Measurements from ENCODE around the gene GRIPAP1.
"Not testable (repeated sequence)": the region's sequence is repeated elsewhere in the genome, so short reads cannot be mapped to it uniquely, and the experiment has no call there.

The GRIPAP1 gene

DNA sequence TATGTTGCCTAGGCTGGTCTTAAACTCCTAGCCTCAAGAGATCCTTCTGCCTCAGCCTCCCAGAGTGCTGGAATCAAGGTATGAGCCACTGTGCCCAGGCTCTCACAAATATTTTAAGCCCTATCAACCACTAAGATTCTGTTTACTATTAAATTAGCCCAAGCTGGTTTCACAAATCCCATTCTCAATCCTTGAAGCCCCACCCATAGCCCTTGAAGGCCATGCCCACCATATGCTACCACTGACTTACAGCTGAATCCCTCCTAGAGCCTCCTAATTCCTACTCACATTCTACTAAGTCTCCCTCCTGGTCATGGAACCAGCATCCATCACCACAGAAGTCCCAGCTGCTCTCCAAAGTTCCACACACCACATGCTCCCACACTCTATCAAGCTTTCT lies 9.7 kb downstream of the GRIPAP1 start:
- no peak for DNase-seq

DNA sequence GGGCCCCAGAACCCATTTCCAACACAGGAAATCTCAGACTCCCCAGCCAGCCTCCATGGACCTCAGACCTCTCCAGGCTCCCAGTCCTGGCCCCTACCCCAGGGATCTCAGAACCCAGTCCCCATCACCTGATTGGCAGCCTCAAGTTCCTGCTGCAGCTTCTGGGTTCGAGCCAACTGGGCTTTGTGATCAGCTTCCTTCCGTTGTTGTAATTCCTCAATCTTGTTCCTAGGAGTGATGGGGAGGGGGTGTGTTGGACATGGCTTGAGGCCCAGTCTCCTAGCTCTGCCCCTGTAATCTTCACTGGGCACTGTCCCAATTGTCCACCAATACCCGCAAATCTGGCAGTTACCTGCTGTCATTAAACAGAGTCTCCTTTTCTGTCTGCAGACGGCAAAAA lies 12.6 kb downstream of the GRIPAP1 start:
- DNase-seq = no peak

DNA sequence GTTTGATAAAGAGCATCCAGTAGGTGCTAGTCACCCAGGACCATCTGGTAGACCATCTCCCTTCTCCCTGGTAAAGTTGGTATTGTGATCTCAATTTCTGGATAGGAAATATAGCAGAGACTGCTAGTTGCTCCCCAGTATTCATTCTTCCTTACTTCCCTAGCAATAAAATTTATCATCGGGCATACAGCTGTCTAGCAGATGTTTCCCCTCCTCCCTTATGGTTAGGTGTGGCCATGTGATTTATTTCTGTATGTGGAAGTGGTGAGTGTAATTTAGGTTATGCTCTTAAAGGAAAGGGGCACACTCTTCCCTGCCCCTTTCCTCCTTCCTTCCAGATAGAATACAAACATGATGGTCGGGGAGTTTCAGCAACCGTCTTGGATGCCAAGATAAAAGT lies 18.2 kb downstream of the GRIPAP1 start:
- DNase-seq = no peak

DNA sequence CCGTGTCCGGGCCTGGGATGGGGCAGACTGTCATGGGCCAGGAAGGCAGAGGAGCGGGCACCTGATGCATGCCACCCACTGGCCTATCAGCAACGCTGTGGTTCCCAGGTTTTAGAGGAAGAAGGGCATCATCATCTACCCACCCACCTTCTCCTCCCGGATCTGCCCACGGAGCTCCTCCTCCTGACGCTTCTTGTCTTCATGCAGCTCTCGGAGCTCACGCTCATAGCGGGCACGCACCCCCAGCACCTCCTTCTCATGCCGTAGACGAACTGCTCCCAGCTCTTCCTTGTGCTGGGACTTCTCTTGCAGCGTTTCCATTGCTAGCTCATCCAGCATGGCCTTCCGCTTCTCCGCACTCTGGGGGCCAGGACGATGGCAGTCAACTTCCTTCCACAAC lies 19.0 kb downstream of the GRIPAP1 start:
- DNase-seq = no peak

DNA sequence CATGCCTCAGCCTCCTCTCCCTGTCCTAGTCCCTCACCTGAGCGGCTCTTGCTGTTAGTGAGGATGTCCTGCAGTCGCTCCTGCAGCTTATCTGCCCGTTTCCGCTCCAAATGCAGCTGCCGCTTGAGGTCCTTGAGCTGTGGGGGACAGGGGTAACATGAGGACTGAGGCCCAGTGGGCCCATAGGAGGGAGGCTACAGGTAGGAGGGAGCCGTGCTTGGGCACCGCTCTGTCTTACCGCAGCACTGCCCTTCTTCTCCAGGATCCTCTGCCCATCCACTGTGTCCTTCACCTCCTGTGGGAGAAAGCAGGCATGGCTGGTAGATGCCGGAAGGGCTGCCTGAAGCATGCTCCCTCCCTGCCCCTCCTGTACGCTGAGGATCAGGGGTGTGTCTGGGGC lies 20.9 kb downstream of the GRIPAP1 start:
- DNase-seq = no peak

DNA sequence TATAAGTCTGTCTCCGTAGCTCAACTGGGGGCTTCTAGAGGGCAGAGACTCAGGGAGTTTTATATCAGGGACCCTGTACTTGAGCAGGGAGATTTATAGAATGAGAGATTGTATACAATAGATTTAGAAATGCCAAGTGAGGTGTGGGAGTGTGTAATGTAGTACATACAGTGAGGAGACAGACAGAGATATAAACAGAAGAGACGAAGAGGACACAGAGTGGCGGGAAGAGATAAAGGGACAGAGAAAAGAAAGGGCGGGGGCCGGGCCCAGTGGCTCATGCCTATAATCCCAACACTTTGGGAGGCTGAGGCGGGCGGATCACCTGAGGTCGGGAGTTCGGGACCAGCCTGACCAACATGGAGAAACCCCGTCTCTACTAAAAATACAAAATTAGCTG lies 21.7 kb downstream of the GRIPAP1 start:
- DNase-seq = not testable (repeated sequence)

DNA sequence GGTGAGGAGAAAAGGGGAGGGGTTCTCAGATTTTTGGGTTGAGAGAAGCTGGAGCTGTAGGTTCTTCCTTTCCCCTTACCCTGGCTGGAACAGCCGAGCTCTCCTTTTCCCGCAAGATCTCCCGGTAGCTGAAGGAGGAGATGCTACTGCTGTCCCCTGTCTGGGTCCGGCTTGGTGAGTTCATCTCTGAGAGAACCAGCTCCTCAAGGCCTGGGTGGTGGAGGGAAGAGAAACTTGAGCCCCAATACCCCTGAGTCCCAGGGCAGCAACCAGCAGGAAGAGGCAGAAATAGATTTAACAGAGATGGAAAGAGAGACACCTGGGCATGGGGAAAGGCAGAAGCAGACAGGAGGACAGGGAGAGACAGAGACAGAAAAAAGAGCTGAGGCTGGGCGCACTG lies 23.8 kb downstream of the GRIPAP1 start:
- DNase-seq = no peak

DNA sequence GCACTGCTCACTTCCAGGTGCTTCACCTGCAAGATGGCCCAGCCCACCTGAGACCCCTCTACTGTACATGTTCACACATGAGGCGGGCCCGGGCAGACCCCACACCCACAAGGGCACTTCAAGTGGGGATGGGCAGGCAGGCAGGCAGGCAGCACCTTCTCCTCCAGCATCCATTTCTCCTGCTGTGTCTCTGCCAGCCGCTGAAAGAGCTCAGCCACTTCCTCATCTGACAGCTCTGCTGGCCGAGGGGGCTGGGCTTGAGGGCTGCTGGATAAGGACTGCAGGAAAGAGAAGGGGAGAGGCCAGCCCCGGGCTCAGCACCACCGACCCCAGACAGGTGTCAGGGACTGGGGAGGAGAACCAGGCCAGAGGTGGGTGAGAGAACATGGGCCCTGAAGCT lies 26.0 kb downstream of the GRIPAP1 start:
- DNase-seq = no peak

DNA sequence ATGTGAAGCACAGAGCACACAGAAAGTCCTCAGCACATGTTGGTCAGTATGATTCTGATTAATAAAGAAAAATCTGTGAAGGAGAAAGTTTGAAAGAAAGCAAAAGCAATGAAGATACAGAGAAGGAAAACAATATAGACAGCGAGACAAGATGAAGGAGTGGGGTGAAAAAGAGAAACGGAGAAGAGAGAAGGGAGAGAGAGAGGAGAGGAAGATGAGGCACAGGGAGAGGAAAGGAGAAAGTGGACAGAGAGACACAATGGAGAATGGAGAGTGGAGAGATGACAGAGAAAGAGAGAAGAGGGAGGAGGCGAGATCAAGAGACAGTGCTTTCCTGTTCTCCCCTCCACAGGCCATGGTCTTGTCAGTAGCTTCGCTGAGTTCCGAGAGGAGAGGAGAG lies 26.5 kb downstream of the GRIPAP1 start:
- DNase-seq = no peak

DNA sequence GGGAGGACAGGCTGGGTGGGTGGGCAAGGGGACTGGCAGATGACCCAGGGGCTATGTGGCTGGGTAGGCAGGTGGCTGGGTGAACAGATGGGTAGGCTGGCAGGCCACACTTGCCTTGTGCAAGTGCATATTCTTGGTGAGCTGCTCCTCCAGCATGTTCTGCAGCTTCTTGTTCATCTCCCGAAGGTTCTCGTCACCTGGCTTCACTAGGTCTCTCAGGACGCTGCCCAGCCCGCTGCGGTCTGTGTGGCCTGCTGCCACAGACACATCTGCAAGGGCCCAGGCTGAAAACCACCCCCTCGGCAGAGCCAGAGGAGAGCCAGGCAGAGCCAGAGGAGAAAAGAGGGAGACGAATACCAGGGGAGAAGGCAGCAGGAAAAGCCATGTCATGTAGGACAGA lies 27.0 kb downstream of the GRIPAP1 start:
- DNase-seq = no peak

DNA sequence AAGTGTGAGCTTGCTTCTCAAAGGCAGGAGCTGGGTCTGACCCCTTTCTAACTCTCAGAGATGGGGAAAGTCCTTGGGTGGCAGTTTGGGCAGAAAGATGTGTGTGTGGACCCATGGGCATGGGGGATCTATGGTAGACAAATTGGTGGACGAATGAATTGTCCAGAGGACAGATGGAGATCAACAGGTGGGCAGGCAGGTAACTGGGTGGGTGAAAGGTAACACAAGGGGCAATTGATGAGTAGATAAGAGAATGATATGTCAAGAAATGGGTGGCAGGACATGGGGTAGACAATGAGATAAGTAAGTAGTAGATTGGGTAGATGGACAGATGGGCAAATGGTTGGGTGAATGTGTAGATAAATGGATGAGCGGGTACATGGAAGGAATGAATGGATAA lies 27.5 kb downstream of the GRIPAP1 start:
- DNase-seq = no peak

DNA sequence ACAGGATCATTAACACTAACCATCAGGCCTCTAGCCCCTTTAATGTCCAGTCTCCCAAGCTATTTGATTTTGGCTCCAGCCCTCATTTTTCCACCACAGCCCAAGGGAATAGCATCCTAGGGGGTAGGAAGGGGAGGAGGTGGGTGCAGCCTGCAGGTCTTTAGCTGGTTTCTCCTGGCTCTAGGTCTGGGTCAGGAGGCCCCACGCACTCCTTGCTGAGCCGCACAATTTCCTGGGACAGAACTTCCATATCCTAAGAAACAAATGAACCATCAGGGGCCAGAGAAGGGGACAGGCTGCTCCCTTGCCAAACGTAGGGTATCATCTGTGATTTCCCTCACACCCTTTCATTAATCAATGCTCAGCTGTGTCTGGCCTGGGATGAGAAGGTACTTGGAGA lies 28.0 kb downstream of the GRIPAP1 start:
- no peak for DNase-seq

DNA sequence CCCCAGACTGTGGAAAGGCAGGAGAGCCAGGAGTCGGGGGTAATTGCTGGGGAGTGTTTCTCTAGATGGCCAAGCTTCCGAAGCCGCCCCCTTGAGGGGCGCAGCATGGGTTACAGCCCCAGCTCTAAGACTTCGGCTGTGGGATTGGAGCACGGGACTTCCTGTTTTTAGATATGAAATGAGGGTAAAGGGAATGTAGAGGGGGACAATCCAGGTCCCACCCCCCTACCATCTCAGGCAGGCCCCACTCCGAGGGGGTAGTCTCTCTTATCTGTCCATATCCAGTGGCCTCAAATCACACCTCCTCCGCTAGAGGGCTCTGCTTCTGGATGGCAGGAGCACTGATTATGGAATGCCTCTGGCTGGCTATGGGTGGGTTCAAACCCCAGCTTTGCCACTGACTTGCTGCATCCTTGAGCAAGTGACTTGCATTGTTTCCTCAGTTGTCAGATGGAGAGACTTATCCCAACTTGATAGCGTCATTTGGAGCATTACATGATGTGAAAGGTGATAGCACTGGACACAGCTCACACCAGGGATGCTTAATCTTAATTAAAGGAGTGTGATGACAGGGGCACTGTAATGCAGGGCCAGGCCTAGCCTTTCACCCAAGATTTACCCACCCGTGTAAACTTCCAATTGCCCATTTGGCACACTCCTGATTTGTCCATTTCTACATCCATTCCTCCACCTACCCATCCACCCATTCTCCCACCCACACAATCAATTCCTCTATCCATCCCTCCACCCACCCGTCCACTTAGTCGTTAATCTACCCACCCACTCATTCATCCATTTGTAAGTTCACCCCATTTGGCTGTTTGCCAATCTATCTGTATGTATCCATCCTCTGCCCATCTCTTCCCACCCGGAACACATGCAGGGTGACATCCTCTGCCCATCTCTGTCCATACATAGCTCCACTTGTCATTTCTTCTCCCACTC lies 29.6 kb downstream of the GRIPAP1 start:
- no peak for DNase-seq

DNA sequence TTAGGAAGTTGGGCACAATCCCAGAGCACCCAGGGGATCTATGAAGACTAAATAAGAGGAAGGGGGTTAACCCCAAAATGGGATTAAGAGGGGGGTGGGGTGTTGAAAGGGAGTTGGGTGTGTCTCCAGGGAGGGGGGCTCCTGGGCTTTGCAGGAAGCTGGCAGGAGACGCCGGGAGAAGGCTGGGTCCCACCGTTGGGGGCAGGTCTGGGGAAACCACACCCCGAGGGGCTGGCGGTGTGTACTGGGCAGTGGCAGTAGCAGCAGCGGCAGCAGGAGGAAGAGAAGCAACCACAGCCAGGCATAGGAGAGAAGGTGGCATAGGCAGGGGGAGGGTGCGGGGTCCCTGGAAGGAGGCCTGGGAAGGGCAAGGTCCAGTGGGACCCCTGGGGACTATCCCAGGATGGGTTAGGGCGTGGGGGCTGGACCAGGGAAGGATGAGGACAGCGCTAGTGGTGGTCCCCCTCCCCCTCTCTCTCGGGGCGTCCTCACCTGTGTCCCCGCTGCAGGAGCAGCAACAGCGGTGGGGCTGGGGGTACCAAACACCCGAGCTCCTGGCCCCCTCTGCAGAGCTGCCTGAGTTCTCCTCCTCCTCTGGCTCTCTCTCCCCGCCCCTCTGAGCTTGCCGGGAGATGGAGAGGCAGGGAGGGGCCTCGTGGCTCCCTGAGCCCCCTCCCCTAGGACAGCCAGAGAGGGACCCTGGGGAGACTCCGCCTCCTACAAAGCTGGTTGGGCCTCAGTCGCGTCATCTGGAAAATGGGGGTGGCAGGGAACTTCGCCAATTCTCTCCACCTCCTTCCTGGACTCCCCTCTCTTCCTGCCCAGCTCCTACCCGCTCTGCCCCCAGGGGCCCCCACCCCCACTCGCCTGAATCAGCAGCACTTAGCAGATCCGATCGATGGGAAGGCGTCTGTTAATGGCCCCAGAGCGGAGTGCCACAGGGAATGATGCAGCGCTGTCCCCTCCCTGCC lies 30.5 kb downstream of the GRIPAP1 start, which contains the start of gene KCND1:
Gene KCND1 (minus strand): TSS at position 596 of the 971 bp plus-strand sequence. CDS start 1,573 bp downstream, outside the sequence.
- DNase-seq = no peak

DNA sequence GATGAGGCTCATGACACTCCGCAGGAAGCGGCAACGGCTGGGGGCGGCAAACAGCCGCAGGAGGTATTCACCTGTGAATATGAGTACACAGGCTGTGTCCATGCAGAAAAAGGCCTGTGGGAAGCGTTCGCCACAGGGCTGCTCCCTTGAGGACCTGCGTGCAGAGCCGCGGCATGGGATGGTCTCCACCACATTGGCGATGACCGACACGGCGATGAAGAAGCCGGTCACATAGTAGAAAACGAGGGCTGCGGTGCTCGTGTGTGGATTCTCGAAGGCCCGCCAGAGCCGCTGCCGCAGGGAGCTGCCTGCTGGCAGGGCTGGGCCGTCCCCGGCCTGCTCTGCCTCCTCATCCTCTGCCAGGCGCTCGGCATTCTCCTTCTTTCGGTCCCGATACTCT lies 32.6 kb downstream of the GRIPAP1 start:
- DNase-seq = no peak

DNA sequence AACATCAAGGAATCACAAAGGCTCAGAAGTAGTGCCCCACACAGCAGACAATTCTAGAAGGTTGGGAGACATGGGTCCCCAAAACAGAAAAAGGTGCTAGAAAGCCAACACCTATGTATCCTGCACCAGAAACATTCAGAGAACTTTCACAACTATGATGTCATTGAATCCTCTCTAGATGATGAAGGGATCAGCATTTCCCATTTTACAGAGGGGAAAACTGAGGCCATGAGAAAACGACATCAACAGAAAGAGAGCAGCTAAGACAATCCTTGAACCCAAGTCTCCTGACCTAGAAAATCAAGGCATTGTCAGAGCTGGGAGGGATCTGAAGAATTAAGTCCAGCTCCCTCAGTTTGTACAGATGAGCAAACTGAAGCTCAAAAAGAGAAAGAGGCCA lies 33.7 kb downstream of the GRIPAP1 start:
- DNase-seq = no peak

DNA sequence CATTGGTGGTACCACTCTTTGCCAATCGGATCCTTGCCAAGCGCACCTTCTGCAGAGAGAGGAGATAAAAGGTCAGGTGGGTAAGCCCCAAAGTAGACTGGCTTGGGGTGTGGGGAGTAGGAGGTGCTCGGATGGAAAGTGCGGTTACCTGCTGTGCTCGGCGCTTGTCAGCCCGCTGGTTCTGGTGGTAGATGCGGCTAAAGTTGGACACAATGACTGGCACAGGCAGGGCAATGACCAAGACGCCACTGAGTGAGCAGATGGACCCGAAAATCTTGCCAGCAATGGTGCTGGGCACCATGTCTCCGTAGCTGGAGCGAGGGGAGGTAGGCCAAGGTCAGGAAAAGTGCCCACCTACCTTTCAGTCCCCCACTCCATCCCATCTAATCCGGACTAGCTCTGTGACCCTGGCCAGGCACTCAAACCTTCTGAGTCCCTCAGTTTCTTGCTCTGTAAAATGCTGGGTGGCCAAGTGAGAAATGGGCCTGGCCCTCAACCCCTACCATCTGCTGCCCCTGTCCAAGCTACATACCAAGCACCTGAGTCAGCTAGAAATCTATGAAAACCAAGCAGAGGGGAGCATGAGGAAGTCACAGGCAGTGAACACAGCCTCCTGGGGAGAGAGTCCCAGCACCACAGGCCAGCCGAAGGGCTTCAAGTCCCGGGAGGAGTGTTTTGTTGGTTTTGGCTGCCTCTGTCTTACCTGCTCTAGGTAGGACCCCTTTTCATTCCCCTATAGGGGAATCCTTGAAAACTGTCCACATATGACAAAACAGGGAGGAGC lies 35.1 kb downstream of the GRIPAP1 start:
- no peak for DNase-seq

DNA sequence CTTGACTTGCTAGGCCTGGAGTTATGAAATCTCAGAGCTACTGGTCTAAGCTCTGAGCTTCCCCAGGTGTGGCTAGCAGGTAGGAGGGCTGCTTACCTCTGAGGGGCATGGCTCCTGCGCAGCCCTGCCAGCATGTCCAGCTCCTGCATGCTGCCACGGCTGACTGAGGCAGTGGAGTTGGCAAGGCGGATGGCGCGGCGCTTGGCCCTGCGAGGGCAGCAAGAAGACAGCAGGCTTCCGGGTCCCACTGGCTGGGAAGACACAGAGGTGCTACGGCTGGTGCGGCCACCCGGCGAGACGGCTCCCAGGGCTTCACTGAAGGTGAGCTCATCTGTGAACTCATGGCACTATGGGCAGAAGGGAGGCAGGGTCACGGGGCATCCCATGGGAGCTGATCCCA lies 36.1 kb downstream of the GRIPAP1 start:
- no peak for DNase-seq

DNA sequence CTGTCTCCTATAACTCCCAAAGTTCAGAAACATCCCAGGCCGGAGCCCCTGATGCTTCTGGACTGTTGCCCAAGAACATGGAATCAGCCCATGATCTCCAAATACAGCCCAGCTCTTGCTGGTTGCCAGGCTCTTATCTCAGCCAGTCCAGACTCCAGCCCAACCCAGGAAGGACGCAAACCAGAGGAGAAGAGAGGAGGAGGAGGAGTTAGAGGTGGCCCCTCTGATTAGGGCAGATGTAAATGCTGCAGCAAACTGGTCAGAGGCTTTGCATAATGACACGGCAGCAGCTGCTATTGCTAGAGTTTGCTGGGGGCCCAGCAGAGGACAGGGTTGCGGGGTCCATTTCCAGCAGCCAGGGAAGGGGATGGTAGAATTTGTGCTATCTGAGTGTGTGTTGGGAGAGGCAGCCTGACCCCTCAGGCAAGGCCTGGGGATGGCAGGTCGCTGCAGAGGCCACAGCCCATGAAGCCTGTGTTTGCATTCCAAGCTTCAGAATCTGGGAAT lies 40.4 kb downstream of the GRIPAP1 start:
- no peak for DNase-seq

DNA sequence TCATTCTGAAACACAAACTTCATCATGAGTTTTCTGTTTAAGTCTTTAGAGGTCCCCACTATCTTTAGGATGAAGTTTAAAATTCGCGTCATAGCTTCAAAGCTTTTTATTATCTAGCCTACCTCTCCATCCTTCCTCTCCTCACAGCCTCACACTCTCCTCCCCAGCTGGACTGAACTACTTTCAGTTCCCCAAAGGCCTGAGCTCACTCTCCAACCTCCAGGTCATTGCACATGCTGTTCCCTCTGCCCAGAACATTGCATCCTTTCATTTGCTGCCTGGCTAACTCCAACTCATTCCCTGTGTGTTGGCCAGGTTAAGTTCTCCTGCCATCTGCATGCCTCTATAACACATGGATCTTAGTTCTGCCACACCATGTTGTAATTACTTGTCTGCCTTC lies 41.8 kb downstream of the GRIPAP1 start:
- no peak for DNase-seq

DNA sequence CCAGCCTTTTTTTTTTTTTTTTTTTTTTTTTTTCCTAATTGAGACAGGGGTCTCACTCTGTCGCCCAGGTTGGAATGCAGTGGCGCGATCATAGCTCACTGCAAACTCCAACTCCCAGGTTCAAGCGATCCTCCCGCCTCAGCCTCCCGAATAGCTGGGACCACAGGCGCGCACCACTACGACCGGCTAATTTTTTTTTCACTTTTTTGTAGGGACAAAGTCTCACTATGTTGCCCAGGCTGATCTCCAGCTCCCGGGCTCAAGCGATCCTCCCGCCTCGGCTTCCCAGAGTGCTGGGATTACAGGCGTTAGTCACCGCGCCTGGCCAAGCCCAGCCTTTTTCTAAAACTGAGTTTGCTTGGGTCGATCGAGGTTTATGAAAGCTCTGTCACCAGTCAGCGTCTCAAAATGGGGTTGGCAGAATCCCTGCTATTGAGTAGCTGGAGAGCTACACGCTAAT lies 43.4 kb downstream of the GRIPAP1 start:
- no peak for DNase-seq

DNA sequence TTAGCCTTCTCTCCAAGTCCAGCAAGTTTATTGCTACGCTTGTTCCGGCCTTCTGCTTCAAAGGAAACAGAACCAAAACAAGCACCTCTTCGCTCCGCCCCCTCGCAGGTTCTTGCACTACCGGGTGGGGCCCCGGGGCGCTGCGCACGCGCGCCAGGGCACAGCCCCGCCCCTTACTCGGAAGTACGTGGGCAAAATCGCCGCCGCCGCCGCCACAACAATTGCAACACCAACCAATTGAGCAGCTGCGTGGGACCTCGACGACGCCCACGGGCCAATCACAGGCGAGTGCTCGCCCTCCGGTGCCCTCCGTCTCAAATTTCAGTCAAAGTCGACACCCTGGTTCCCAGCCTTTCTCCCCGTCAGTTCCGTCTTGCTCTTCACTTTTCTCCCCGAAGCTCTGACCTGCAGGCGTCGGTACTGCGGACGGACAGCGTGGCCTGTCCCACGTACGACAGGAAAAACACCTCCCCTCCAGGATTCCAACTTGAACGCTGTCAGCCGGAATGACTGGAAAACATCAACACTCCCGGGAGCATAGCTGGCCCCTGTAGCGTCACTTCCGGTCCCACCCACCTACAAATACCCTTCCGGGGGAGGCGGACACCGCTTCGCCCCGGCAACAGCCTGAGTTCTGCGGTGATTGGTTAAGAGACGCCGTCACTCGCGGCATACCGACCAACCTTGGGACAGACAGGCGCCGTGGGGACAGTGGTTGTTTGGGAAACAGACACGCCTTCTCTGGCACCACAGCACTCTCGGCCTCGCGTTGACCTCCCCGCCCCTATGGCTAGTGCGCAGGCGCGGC lies 44.0 kb downstream of the GRIPAP1 start:
- DNase-seq = peak; percentile 90

Data from 8988T (cell line).